K562 (cell line): ENCODE data around the gene IGSF9. TPM values are rescaled to one million over a fixed set of nuclear protein-coding genes. Genes with fewer than 3 reads are reported as not detected.

ENCODE experiments used
- BCOR ChIP-seq: fragments of 450-650 bp; IDR thresholded peaks from 2 replicates; pipeline ENCODE4 v1.6.1; 2016
- BRCA1 ChIP-seq, 2 experiments: fragments of 450-650 bp in 1 of 2; sonication (generic) in 1 of 2; formaldehyde crosslinking in 1 of 2; IDR thresholded peaks; 2 replicates each; pipeline versions ENCODE4 v1.5.0 to v1.6.1; 2017 to 2020; ENCODE audit warnings: mild to moderate bottlenecking in 1 of 2, missing genetic modification reagents in 1 of 2
- CEBPZ ChIP-seq: fragments of 150-350 bp; IDR thresholded peaks from 2 replicates; pipeline ENCODE4 v1.6.1; 2014; ENCODE audit warnings: low read depth, mild to moderate bottlenecking, low read length, borderline replicate concordance
- E2F3 ChIP-seq: fragments of 250-450 bp; sonication (Bioruptor Pico); IDR thresholded peaks from 2 replicates; pipeline ENCODE4 v1.4.0; 2020; ENCODE audit warnings: mild to moderate bottlenecking
- E2F4 ChIP-seq: sonication (generic); formaldehyde crosslinking; IDR thresholded peaks from 2 replicates; pipeline ENCODE4 v1.8.0; 2022; ENCODE audit warnings: mild to moderate bottlenecking, low read depth, missing genetic modification reagents
- FOXJ2 ChIP-seq: fragments of 200-800 bp; sonication (Bioruptor generic); IDR thresholded peaks from 2 replicates; pipeline ENCODE4 v1.6.1; 2016; ENCODE audit warnings: missing genetic modification characterization, missing compliant biosample characterization
- MLX ChIP-seq, 2 experiments: fragments of 450-650 bp in 1 of 2; sonication (generic) in 1 of 2; formaldehyde crosslinking; conservative IDR thresholded peaks; 2 replicates each; pipeline versions ENCODE4 v1.4.0 to v1.8.1; 2020 to 2022; ENCODE audit warnings: mild to moderate bottlenecking in 1 of 2, missing genetic modification reagents in 1 of 2
- PREB ChIP-seq: sonication (generic); formaldehyde crosslinking; IDR thresholded peaks from 2 replicates; pipeline ENCODE4 v1.8.1; 2023; ENCODE audit warnings: mild to moderate bottlenecking, missing genetic modification reagents
- RBM15 ChIP-seq: fragments of 200-400 bp; formaldehyde crosslinking; IDR thresholded peaks from 2 replicates; pipeline ENCODE4 v1.6.1; 2018; ENCODE audit warnings: mild to moderate bottlenecking, low read length, moderate library complexity; ENCODE audit not compliant: insufficient read depth
- RERE ChIP-seq: sonication (generic); formaldehyde crosslinking; IDR thresholded peaks from 2 replicates; pipeline ENCODE4 v1.8.0; 2023; ENCODE audit warnings: missing genetic modification reagents, mild to moderate bottlenecking, borderline replicate concordance
- ZKSCAN3 ChIP-seq: fragments of 250-450 bp; sonication (Bioruptor Pico); IDR thresholded peaks from 2 replicates; pipeline ENCODE4 v1.4.0; 2020
- ZNF408 ChIP-seq: fragments of 250-450 bp; sonication (Bioruptor Pico); IDR thresholded peaks from 2 replicates; pipeline ENCODE4 v1.4.0; 2020; ENCODE audit warnings: low read depth, mild to moderate bottlenecking, moderate library complexity
- ZNF766 ChIP-seq: fragments of 200-800 bp; sonication (Bioruptor generic); conservative IDR thresholded peaks from 2 replicates; pipeline ENCODE4 v1.6.1; 2016; ENCODE audit warnings: missing genetic modification characterization, missing compliant biosample characterization
- polyA plus RNA-seq, 8 experiments: library from polyadenylated mRNA; depleted of rRNA in 4 of 8; stranded (reverse) in 5 of 8; unstranded in 3 of 8; fragments of >200 nt; fragmentation: Nextera tagmentation in 2 of 8; fragmentation: Illumina TruSeq in 1 of 8; extraction: Ambion mirVana in 2 of 8; extraction: Trizol in 1 of 8; gene quantifications; 2 replicates each; pipeline versions ENCODE4 v1.2.1 to v1.2.3, GENCODE V29; 2011 to 2014; ENCODE audit warnings: inconsistent platforms in 1 of 8, missing spikeins in 1 of 8
- total RNA-seq, 7 experiments: library from RNA; depleted of rRNA in 6 of 7; stranded (reverse); fragments of >200 nt in 6 of 7; fragmentation: Illumina TruSeq in 2 of 7; extraction: Trizol in 2 of 7; gene quantifications; 2 replicates each; pipeline versions ENCODE4 v1.2.1 to v1.2.3, GENCODE V29; 2011 to 2021; ENCODE audit warnings: low replicate concordance in 1 of 7

IGSF9 gene
- total and polyA plus RNA-seq, 9 of the 15 experiments (the other 6 are each of a cell fraction or from before 2014, with no cell fraction given), result 0.03 to 0.29 (median 0.07) TPM; not detected in 1

- TF ChIP-seq FOXJ2 (tag) (0 out of 2 replicates have a peak, but pooled peaks have one; percentile 15), E2F3 (CRISPR knock-in tag) (peak; percentile 12), ZNF766 (CRISPR knock-in tag) (no peak), ZKSCAN3 (CRISPR knock-in tag) (no peak; the same call in 1 of the 2 replicates), ZNF408 (CRISPR knock-in tag) (no peak), PREB (no peak), MLX (CRISPR knock-in tag; conservative IDR thresholded peaks at IDR 0.05) (0 out of 4 replicates have a peak, but pooled peaks of 1 of the 2 experiments have one; percentile 67), BRCA1 (IDR thresholded peaks at IDR 0.05) (no peak), BRCA1 (CRISPR knock-in tag; IDR thresholded peaks at IDR 0.05) (no peak), RERE (CRISPR knock-in tag) (no peak), E2F4 (no peak), RBM15 (no peak), BCOR (no peak), CEBPZ (no peak)
Measured at GRCh38 chr1:159924791-159925718, 20.4 kb downstream of the IGSF9 start, which contains the start of gene TAGLN2 (continued).
